Neural progenitor cell (in vitro differentiated cells): ENCODE measurements around the gene NTM.

Source experiments
- EZH2 ChIP-seq: fragments of 200-600 bp; sonication (generic); IDR thresholded peaks from 2 replicates; pipeline ENCODE4 v1.6.1; 2017; ENCODE audit warnings: antibody characterized with exemption, mild to moderate bottlenecking, moderate library complexity
- TF ChIP-seq, protein P1 (sequence below): fragments of 200-600 bp; sonication (generic); IDR thresholded peaks from 2 replicates; pipeline ENCODE4 v1.5.1; 2017; ENCODE audit warnings: antibody characterized with exemption, mild to moderate bottlenecking

DNA sequence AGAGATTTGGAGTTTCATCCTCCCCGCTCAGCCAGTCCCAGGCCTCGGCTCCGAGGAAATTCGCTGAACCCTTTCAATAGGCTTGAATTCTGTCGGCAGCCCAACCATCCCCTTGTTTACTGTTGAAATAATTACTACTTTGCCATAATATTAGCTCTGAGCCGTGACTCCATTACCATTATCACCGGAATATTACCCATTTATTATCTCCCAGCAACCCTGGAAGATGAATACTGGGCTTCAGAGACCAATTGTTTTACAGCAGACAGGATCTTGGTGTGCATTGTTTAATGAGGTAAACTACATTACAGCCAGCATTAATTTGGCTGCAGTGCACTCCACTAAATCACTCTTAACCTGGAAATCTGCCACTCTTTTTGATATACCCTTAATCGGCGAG, 867.4 kb downstream of the NTM start:
- no peak for TF ChIP-seq EZH2
- TF ChIP-seq, protein P1, sequence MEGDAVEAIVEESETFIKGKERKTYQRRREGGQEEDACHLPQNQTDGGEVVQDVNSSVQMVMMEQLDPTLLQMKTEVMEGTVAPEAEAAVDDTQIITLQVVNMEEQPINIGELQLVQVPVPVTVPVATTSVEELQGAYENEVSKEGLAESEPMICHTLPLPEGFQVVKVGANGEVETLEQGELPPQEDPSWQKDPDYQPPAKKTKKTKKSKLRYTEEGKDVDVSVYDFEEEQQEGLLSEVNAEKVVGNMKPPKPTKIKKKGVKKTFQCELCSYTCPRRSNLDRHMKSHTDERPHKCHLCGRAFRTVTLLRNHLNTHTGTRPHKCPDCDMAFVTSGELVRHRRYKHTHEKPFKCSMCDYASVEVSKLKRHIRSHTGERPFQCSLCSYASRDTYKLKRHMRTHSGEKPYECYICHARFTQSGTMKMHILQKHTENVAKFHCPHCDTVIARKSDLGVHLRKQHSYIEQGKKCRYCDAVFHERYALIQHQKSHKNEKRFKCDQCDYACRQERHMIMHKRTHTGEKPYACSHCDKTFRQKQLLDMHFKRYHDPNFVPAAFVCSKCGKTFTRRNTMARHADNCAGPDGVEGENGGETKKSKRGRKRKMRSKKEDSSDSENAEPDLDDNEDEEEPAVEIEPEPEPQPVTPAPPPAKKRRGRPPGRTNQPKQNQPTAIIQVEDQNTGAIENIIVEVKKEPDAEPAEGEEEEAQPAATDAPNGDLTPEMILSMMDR = no peak
